ENCODE data around the gene RGS9BP.

The RGS9BP gene

GRCh38 chr19:32720216-32720935 lies 44.7 kb downstream of the RGS9BP start:
- no peaks in the 10 kb centered on the region for H4K20me1 ChIP-seq (ENCODE audit: low read depth, low read length)
- H2AFZ ChIP-seq (ENCODE audit: low read depth, low read length, severe bottlenecking): no peak overlapping the region
- H3K36me3 ChIP-seq (ENCODE audit: low read length): no peaks in the 10 kb centered on the region
- TF ChIP-seq CTCF (IDR thresholded peaks at IDR 0.05; ENCODE audit: insufficient read depth, low read length, poor library complexity, severe bottlenecking): no peak
- no peak for TF ChIP-seq EZH2phosphoT487 (conservative IDR thresholded peaks at IDR 0.05; ENCODE audit: low read length)
- no peaks in the 10 kb centered on the region for H3K27me3 ChIP-seq (ENCODE audit: low read length)
- no peak overlapping the region for H3K4me2 ChIP-seq (ENCODE audit: low read depth, low read length, poor library complexity, severe bottlenecking)
- H3F3A ChIP-seq (ENCODE audit: insufficient read depth): no peaks in the 10 kb centered on the region
- no peak overlapping the region for H3K9ac ChIP-seq (ENCODE audit: low read length)
- no peak overlapping the region for H3K4me3 ChIP-seq (ENCODE audit: insufficient read depth, low read length, poor library complexity, severe bottlenecking)
- H3K9me3 ChIP-seq (ENCODE audit: insufficient read depth, low read length): no peaks in the 10 kb centered on the region
- H3K79me2 ChIP-seq (ENCODE audit: insufficient read depth, low read length): no peaks in the 10 kb centered on the region
- no peaks in the 10 kb centered on the region for H3K9me2 ChIP-seq (replicated peaks; ENCODE audit: insufficient read depth, low read length)
- H3K27ac ChIP-seq (ENCODE audit: low read depth, low read length): no peak overlapping the region

GRCh38 chr19:32720936-32721250 lies 45.2 kb downstream of the RGS9BP start:
- Histone ChIP-seq H3K4me3 (ENCODE audit: insufficient read depth, low read length, poor library complexity, severe bottlenecking) (no peak overlapping the region), H3K27ac (ENCODE audit: low read depth, low read length) (no peak overlapping the region), H2AFZ (ENCODE audit: low read depth, low read length, severe bottlenecking) (no peak overlapping the region), H4K20me1 (ENCODE audit: low read depth, low read length) (no peaks in the 10 kb centered on the region), H3K9ac (ENCODE audit: low read length) (no peak overlapping the region), H3K9me3 (ENCODE audit: insufficient read depth, low read length) (no peaks in the 10 kb centered on the region), H3K36me3 (ENCODE audit: low read length) (no peaks in the 10 kb centered on the region), H3F3A (ENCODE audit: insufficient read depth) (no peaks in the 10 kb centered on the region), H3K79me2 (ENCODE audit: insufficient read depth, low read length) (no peaks in the 10 kb centered on the region), H3K27me3 (ENCODE audit: low read length) (no peaks in the 10 kb centered on the region), H3K9me2 (replicated peaks; ENCODE audit: insufficient read depth, low read length) (no peaks in the 10 kb centered on the region), H3K4me2 (ENCODE audit: low read depth, low read length, poor library complexity, severe bottlenecking) (no peak overlapping the region)
- TF ChIP-seq CTCF (IDR thresholded peaks at IDR 0.05; ENCODE audit: insufficient read depth, low read length, poor library complexity, severe bottlenecking): no peak
- TF ChIP-seq EZH2phosphoT487 (conservative IDR thresholded peaks at IDR 0.05; ENCODE audit: low read length): no peak

Measured in SU-DHL-6 (cell line).